ENCODE results near the gene HOOK2.

DNA sequence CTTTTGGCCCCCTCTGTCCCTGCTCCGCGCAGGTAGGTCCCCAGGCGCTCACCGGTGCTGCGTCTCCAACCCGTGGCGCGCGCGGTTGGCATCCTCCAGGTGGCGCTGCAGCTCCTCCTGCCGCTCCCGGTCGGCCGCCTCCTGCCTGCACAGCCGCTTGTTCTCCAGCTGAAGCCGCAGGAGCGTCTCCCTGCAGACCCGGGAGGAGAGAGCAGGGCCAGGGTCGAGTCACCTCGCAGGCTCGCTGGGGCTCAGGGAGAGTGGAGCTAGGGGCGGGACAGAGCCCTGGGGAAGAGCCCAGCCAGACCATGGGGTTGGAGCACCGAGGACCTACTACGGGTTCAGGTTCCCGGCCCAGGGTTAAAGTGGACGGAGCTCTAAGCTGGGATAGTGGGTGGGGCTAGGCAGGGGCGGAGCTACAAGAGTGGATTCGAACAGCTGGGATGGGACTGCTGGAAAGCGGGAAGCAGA lies 9.3 kb downstream of the HOOK2 start:
- peak; percentile 83 to 86 for TF ChIP-seq CTCF (IDR thresholded peaks at IDR 0.05)
- no peak for TF ChIP-seq POLR2A (IDR thresholded peaks at IDR 0.05)
- TF ChIP-seq POLR2AphosphoS5 (IDR thresholded peaks at IDR 0.05) = no peak

All from suprapubic skin (tissue), 4 donors.